ENCODE measurements around the gene ZNF469.

The ZNF469 gene

DNA sequence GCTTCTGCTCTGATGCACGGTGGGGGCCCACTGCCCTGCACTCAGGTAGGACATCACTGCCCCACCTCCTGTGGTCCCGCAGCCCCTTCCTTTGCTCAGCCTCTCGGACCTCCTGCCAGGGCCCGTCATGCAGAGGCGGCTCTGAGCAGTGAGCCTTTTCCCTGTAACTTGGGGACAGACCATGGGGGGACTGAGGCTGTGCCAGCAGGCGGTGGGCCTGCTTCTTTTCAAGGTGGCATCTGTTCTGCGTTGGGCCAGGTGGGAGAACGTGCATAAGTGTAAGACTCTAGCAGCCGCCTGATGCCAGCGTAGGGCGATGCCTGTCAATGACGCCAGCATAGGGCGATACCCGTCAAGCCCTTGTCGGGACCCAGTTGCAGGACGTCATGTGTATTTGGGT, 40.3 kb upstream of the ZNF469 start:
- no peak overlapping the region for H3K4me3 ChIP-seq (ENCODE audit: low read depth, low read length)
- TF ChIP-seq, protein P1, sequence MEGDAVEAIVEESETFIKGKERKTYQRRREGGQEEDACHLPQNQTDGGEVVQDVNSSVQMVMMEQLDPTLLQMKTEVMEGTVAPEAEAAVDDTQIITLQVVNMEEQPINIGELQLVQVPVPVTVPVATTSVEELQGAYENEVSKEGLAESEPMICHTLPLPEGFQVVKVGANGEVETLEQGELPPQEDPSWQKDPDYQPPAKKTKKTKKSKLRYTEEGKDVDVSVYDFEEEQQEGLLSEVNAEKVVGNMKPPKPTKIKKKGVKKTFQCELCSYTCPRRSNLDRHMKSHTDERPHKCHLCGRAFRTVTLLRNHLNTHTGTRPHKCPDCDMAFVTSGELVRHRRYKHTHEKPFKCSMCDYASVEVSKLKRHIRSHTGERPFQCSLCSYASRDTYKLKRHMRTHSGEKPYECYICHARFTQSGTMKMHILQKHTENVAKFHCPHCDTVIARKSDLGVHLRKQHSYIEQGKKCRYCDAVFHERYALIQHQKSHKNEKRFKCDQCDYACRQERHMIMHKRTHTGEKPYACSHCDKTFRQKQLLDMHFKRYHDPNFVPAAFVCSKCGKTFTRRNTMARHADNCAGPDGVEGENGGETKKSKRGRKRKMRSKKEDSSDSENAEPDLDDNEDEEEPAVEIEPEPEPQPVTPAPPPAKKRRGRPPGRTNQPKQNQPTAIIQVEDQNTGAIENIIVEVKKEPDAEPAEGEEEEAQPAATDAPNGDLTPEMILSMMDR (IDR thresholded peaks at IDR 0.05; ENCODE audit: insufficient read depth, low read length, missing control alignments): no peak
- POLR2A ChIA-PET: no interaction called here
- CTCF ChIA-PET: interaction anchor here (1.4 kb wide), 1 partner anchor 21 kb away, joined by 4 read pairs; no protein-coding TSS in a partner anchor
- no peak for DNase-seq (ENCODE audit: low read depth, low spot score)

GRCh38 chr16:88343271-88343791, 39.4 kb upstream of the ZNF469 start:
- ChIA-PET POLR2A (no interaction called here), CTCF (no interaction called here)
- TF ChIP-seq, protein P1 (IDR thresholded peaks at IDR 0.05; ENCODE audit: insufficient read depth, low read length, missing control alignments): no peak
- DNase-seq (ENCODE audit: low read depth, low spot score): no peak
- no peak overlapping the region for H3K4me3 ChIP-seq (ENCODE audit: low read depth, low read length)

DNA sequence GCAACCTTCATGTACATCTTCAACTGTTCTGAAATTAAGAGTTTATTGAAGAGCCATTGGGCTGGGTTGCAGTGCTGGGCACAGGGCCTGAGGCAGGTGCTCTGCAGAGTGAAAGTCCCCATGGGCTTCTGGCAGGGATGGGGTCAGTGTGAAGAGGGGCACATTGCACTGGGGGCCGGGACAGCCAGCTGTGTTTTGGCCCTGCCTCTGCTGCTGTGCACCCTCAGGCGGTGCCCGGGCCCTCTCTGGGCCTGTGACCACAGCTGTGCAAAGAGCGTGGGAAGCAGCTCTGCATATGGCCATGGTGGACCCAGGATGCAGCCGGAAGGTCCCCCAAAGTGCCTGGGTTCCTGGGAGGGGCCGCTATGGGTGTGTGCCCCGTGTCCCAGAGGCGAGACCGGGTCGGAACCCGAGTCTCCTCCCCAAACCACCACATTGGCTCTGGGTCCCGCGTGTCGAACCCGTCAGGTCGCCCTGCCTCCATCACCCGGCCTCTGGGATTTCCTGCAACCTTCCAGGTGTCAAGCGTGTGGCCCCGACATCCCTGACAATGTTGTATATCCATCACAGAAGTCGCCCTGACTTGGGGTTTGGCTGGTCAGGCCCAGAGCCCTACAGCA, 38.2 kb upstream of the ZNF469 start:
- CTCF ChIA-PET: no interaction called here
- H3K4me3 ChIP-seq (ENCODE audit: low read depth, low read length): no peak overlapping the region
- no peak for DNase-seq (ENCODE audit: low read depth, low spot score)
- POLR2A ChIA-PET: no interaction called here
- TF ChIP-seq, protein P1 (IDR thresholded peaks at IDR 0.05; ENCODE audit: insufficient read depth, low read length, missing control alignments): no peak

- ChIA-PET POLR2A (no interaction called here), CTCF (no interaction called here)
- no peak overlapping the region for H3K4me3 ChIP-seq (ENCODE audit: low read depth, low read length)
- DNase-seq (ENCODE audit: low read depth, low spot score): no peak
- TF ChIP-seq, protein P1 (IDR thresholded peaks at IDR 0.05; ENCODE audit: insufficient read depth, low read length, missing control alignments): no peak
Measured at GRCh38 chr16:88345031-88345720, 37.6 kb upstream of the ZNF469 start.

DNA sequence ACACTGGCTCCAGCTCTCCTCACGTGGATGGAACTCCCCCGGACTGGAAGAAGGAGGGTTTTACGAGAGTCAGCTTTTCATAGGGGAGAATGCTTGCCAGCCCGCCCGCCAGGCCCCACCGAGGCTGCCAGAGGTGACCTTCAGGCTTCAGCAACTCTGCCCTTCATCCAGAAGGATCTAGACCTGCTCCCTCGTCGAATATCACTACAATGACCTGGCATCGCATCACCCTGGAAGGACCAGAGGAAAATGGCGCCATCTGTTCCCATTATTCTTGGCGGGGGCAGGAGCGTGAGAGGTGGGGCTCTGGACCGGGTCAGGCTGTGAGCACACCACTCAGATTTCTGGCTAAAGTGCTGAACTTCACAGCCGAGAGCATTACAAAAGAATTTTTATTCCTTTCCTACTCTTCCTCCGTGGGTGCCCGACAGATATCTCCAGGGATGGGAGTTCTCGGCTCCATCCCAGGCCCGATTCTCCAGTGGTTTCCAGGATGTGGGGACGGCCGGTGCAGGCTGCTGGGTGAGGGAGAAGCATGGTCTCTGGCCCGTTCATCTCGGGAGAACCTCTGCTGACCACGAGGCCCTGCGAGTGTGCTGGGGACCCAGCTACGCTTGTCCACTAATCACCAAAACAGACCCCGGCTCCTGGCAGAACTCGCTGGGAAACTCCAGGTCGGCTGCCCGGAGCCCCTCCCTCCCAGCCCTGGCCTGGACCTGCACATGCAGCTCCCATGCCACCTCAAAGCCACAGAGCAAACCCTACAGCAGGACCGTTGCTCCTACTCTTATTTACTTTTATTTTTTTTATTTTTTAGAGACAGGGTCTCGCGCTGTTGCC, 36.8 kb upstream of the ZNF469 start:
- TF ChIP-seq, protein P1 (IDR thresholded peaks at IDR 0.05; ENCODE audit: insufficient read depth, low read length, missing control alignments): no peak
- no peak overlapping the region for H3K4me3 ChIP-seq (ENCODE audit: low read depth, low read length)
- POLR2A ChIA-PET: no interaction called here
- no peak for DNase-seq (ENCODE audit: low read depth, low spot score)
- CTCF ChIA-PET: no interaction called here
